HepG2 (cell line): ENCODE results near the gene TH.

Experiments
- EEA1 ChIP-seq: sonication (generic); formaldehyde crosslinking; IDR thresholded peaks from 2 replicates; pipeline ENCODE4 v1.5.1; 2020; ENCODE audit warnings: mild to moderate bottlenecking, missing genetic modification reagents, borderline replicate concordance
- FOXJ3 ChIP-seq: sonication (generic); formaldehyde crosslinking; IDR thresholded peaks from 2 replicates; pipeline ENCODE4 v1.4.0; 2020; ENCODE audit warnings: missing genetic modification reagents, mild to moderate bottlenecking, borderline replicate concordance
- GABPA ChIP-seq, 2 experiments: IDR thresholded peaks; 2 replicates each; pipeline ENCODE4 v1.6.1; 2011 to 2016; ENCODE audit warnings: low read depth in 2 of 2, low read length in 1 of 2, missing biosample characterization in 1 of 2, missing genetic modification characterization in 1 of 2
- HOXA7 ChIP-seq: sonication (generic); formaldehyde crosslinking; IDR thresholded peaks from 2 replicates; pipeline ENCODE4 v1.8.1; 2022; ENCODE audit warnings: mild to moderate bottlenecking, missing genetic modification reagents, moderate library complexity
- PAX8 ChIP-seq: sonication (generic); formaldehyde crosslinking; IDR thresholded peaks from 2 replicates; pipeline ENCODE4 v1.8.0; 2022; ENCODE audit warnings: mild to moderate bottlenecking, missing genetic modification reagents, borderline replicate concordance
- PTBP1 ChIP-seq: fragments of 200-400 bp; formaldehyde crosslinking; IDR thresholded peaks from 2 replicates; pipeline ENCODE4 v1.6.1; 2018; ENCODE audit warnings: low read length, low read depth; ENCODE audit not compliant: poor library complexity, severe bottlenecking
- ZNF274 ChIP-seq: sonication (generic); formaldehyde crosslinking; IDR thresholded peaks from 2 replicates; pipeline ENCODE4 v1.5.1; 2020; ENCODE audit warnings: mild to moderate bottlenecking, missing genetic modification reagents
- ZSCAN12 ChIP-seq: sonication (generic); formaldehyde crosslinking; IDR thresholded peaks from 2 replicates; pipeline ENCODE4 v1.9.0; 2021; ENCODE audit warnings: mild to moderate bottlenecking, missing genetic modification reagents
- TF ChIP-seq, protein P1 (sequence below): IDR thresholded peaks from 2 replicates; pipeline ENCODE4 v1.6.1; 2016; ENCODE audit warnings: low read depth, control low read depth

- TF ChIP-seq, protein P1, sequence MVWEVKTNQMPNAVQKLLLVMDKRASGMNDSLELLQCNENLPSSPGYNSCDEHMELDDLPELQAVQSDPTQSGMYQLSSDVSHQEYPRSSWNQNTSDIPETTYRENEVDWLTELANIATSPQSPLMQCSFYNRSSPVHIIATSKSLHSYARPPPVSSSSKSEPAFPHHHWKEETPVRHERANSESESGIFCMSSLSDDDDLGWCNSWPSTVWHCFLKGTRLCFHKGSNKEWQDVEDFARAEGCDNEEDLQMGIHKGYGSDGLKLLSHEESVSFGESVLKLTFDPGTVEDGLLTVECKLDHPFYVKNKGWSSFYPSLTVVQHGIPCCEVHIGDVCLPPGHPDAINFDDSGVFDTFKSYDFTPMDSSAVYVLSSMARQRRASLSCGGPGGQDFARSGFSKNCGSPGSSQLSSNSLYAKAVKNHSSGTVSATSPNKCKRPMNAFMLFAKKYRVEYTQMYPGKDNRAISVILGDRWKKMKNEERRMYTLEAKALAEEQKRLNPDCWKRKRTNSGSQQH (CRISPR knock-in tag) = no peak
- TF ChIP-seq ZNF274 (CRISPR knock-in tag) (no peak), EEA1 (no peak), FOXJ3 (no peak), HOXA7 (no peak), PTBP1 (no peak), ZSCAN12 (CRISPR knock-in tag) (no peak), PAX8 (CRISPR knock-in tag) (no peak), GABPA (IDR thresholded peaks at IDR 0.05; ENCODE audit: low read depth, low read length) (no peak), GABPA (CRISPR knock-in tag; IDR thresholded peaks at IDR 0.05; ENCODE audit: low read depth) (no peak)
Measured at GRCh38 chr11:2168286-2169004, 3.2 kb downstream of the TH start.
